Neural progenitor cell (in vitro differentiated cells): Measurements from ENCODE around the gene SYT17. TPM values are rescaled to one million over a fixed set of nuclear protein-coding genes. Genes with fewer than 3 reads are reported as not detected.

Experiments used
- DNase-seq: peaks from one replicate; pipeline ENCODE4 v3.0.0-alpha.2; 2016; ENCODE audit warnings: low spot score
- H2AFZ ChIP-seq: fragments of 200-600 bp; sonication (generic); replicated peaks from 2 replicates; pipeline ENCODE4 v1.6.1; 2016; ENCODE audit warnings: antibody characterized with exemption
- H3F3A ChIP-seq: fragments of 200-600 bp; sonication (generic); 2 replicates; pipeline ENCODE4 v1.6.1; 2016; ENCODE audit warnings: antibody characterized with exemption, low read depth
- H3K27ac ChIP-seq: fragments of 200-600 bp; sonication (generic); 2 replicates; pipeline ENCODE4 v1.5.1; 2016; ENCODE audit warnings: mild to moderate bottlenecking
- H3K27me3 ChIP-seq: fragments of 200-600 bp; sonication (generic); 2 replicates; pipeline ENCODE4 v1.6.1; 2016; ENCODE audit warnings: mild to moderate bottlenecking, moderate library complexity
- H3K36me3 ChIP-seq: fragments of 200-600 bp; sonication (generic); 2 replicates; pipeline ENCODE4 v1.5.1; 2016
- H3K4me1 ChIP-seq: fragments of 200-600 bp; sonication (generic); 2 replicates; pipeline ENCODE4 v1.6.1; 2016; ENCODE audit warnings: mixed run types
- H3K4me2 ChIP-seq: fragments of 200-600 bp; sonication (generic); 2 replicates; pipeline ENCODE4 v1.6.1; 2016
- H3K4me3 ChIP-seq: fragments of 200-600 bp; sonication (generic); 2 replicates; pipeline ENCODE4 v1.5.1; 2016
- H3K79me2 ChIP-seq: fragments of 200-600 bp; sonication (generic); 2 replicates; pipeline ENCODE4 v1.6.1; 2016; ENCODE audit warnings: low read depth
- H3K9ac ChIP-seq: fragments of 200-600 bp; sonication (generic); 2 replicates; pipeline ENCODE4 v1.6.1; 2016
- H3K9me3 ChIP-seq: fragments of 200-600 bp; sonication (generic); 2 replicates; pipeline ENCODE4 v1.5.1; 2016; ENCODE audit warnings: low read depth
- H4K20me1 ChIP-seq: fragments of 200-600 bp; sonication (generic); 2 replicates; pipeline ENCODE4 v1.6.1; 2016; ENCODE audit warnings: low read depth
- H3K27ac Mint-ChIP-seq: 3 replicates; pipeline ENCODE4 v1.8.0; 2021; ENCODE audit warnings: mixed read lengths
- H3K27me3 Mint-ChIP-seq: 2 replicates; pipeline ENCODE4 v1.8.0; 2022; ENCODE audit warnings: low read depth, mild to moderate bottlenecking, inconsistent platforms, moderate library complexity, mixed read lengths; ENCODE audit not compliant: insufficient read depth
- H3K36me3 Mint-ChIP-seq: 3 replicates; pipeline ENCODE4 v1.8.0; 2021; ENCODE audit warnings: mixed read lengths
- H3K4me1 Mint-ChIP-seq: 3 replicates; pipeline ENCODE4 v1.8.0; 2021; ENCODE audit warnings: mixed read lengths
- H3K4me3 Mint-ChIP-seq: 3 replicates; pipeline ENCODE4 v1.8.0; 2021; ENCODE audit warnings: mild to moderate bottlenecking, moderate library complexity, mixed read lengths
- H3K9me3 Mint-ChIP-seq: 3 replicates; pipeline ENCODE4 v1.8.0; 2020; ENCODE audit warnings: mixed read lengths
- CTCF ChIP-seq: fragments of 200-600 bp; sonication (generic); IDR thresholded peaks from 2 replicates; pipeline ENCODE4 v1.5.1; 2017; ENCODE audit warnings: antibody characterized with exemption, mild to moderate bottlenecking
- EZH2 ChIP-seq: fragments of 200-600 bp; sonication (generic); IDR thresholded peaks from 2 replicates; pipeline ENCODE4 v1.6.1; 2017; ENCODE audit warnings: antibody characterized with exemption, mild to moderate bottlenecking, moderate library complexity
- EZH2phosphoT487 ChIP-seq: fragments of 200-600 bp; sonication (generic); IDR thresholded peaks from 2 replicates; pipeline ENCODE4 v1.6.1; 2017; ENCODE audit warnings: antibody characterized with exemption
- total RNA-seq: library from RNA; depleted of rRNA; stranded (reverse); fragments of >200 nt; gene quantifications from 2 replicates; pipeline ENCODE4 v1.2.3, GENCODE V29; 2015; ENCODE audit warnings: low replicate concordance

Gene SYT17
- total RNA-seq, 1 donor from 2014 or later: 7.2 TPM

GRCh38 chr16:19284207-19284606, 116.2 kb downstream of the SYT17 start:
- H3K9me3 ChIP-seq: no peaks in the 10 kb centered on the region
- no peaks in the 10 kb centered on the region for H3K36me3 Mint-ChIP-seq
- peaks cover 48% of the 10 kb centered on the region for H3K4me1 Mint-ChIP-seq
- H3K4me3 ChIP-seq: no peak overlapping the region
- H3F3A ChIP-seq: peaks cover 14% of the 10 kb centered on the region
- no peaks in the 10 kb centered on the region for H3K27me3 ChIP-seq
- H4K20me1 ChIP-seq: no peaks in the 10 kb centered on the region
- no peak for TF ChIP-seq CTCF
- no peak for TF ChIP-seq EZH2phosphoT487
- peaks cover 6% of the 10 kb centered on the region for H3K27me3 Mint-ChIP-seq
- H3K4me3 Mint-ChIP-seq: no peak overlapping the region
- H3K27ac ChIP-seq: no peak overlapping the region
- peaks cover 29% of the 10 kb centered on the region for H3K4me1 ChIP-seq
- H3K9ac ChIP-seq: no peak overlapping the region
- DNase-seq: no peak
- H3K9me3 Mint-ChIP-seq: peaks cover 3% of the 10 kb centered on the region
- no peaks in the 10 kb centered on the region for H3K36me3 ChIP-seq
- H3K27ac Mint-ChIP-seq: peak overlapping the region; percentile 89
- no peak overlapping the region for H3K4me2 ChIP-seq
- no peaks in the 10 kb centered on the region for H3K79me2 ChIP-seq
- H2AFZ ChIP-seq: no peak overlapping the region

- no peaks in the 10 kb centered on the region for H3K36me3 ChIP-seq
- Mint-ChIP-seq H3K9me3 (peaks cover 1% of the 10 kb centered on the region), H3K27me3 (peaks cover 7% of the 10 kb centered on the region), H3K27ac (no peak within 1 kb of the TSS), H3K4me3 (peak within 1 kb of the TSS; percentile 2), H3K36me3 (no peaks in the 10 kb centered on the region), H3K4me1 (peaks cover 60% of the 10 kb centered on the region)
- H3K9me3 ChIP-seq: no peaks in the 10 kb centered on the region
- H3K4me2 ChIP-seq: no peak within 1 kb of the TSS
- no peaks in the 10 kb centered on the region for H4K20me1 ChIP-seq
- no peak within 1 kb of the TSS for H3K9ac ChIP-seq
- no peaks in the 10 kb centered on the region for H3K79me2 ChIP-seq
- no peak within 1 kb of the TSS for H3K27ac ChIP-seq
- peaks cover 26% of the 10 kb centered on the region for H3F3A ChIP-seq
- no peak within 1 kb of the TSS for H2AFZ ChIP-seq
- no peak for DNase-seq
- peaks cover 40% of the 10 kb centered on the region for H3K4me1 ChIP-seq
- TF ChIP-seq CTCF (no peak), EZH2 (no peak), EZH2phosphoT487 (no peak)
- no peak within 1 kb of the TSS for H3K4me3 ChIP-seq
- no peaks in the 10 kb centered on the region for H3K27me3 ChIP-seq
Measured at GRCh38 chr16:19285431-19285830, 117.4 kb downstream of the SYT17 start, which contains the start of gene CLEC19A. Gene CLEC19A, plus strand, starts transcription at chr16:19285731. Its CDS starts 121 bp downstream, at chr16:19285852.

- Mint-ChIP-seq H3K4me1 (peaks cover 74% of the 10 kb centered on the region), H3K4me3 (peak overlapping the region; percentile 2), H3K27ac (no peak overlapping the region), H3K36me3 (no peaks in the 10 kb centered on the region), H3K9me3 (no peaks in the 10 kb centered on the region), H3K27me3 (peaks cover 13% of the 10 kb centered on the region)
- peaks cover 40% of the 10 kb centered on the region for H3F3A ChIP-seq
- TF ChIP-seq CTCF: no peak
- TF ChIP-seq EZH2phosphoT487: no peak
- no peak for TF ChIP-seq EZH2
- H3K27ac ChIP-seq: no peak overlapping the region
- no peaks in the 10 kb centered on the region for H4K20me1 ChIP-seq
- no peaks in the 10 kb centered on the region for H3K9me3 ChIP-seq
- no peak for DNase-seq
- no peaks in the 10 kb centered on the region for H3K27me3 ChIP-seq
- H3K79me2 ChIP-seq: no peaks in the 10 kb centered on the region
- peaks cover 52% of the 10 kb centered on the region for H3K4me1 ChIP-seq
- H3K4me3 ChIP-seq: no peak overlapping the region
- H2AFZ ChIP-seq: no peak overlapping the region
- H3K36me3 ChIP-seq: no peaks in the 10 kb centered on the region
- no peak overlapping the region for H3K4me2 ChIP-seq
- H3K9ac ChIP-seq: no peak overlapping the region
Measured at GRCh38 chr16:19286827-19287226, 118.8 kb downstream of the SYT17 start.
